Non-pigmented ciliary epithelial cell (primary cell): ENCODE measurements around the gene MARS1.
A peak's percentile ranks its signal among the peaks of the same experiment; 100 is the strongest.

Experiments
- DNase-seq: peaks from one replicate; pipeline ENCODE4 v3.0.0-alpha.2; 2010; ENCODE audit warnings: low read depth

The MARS1 gene

DNA sequence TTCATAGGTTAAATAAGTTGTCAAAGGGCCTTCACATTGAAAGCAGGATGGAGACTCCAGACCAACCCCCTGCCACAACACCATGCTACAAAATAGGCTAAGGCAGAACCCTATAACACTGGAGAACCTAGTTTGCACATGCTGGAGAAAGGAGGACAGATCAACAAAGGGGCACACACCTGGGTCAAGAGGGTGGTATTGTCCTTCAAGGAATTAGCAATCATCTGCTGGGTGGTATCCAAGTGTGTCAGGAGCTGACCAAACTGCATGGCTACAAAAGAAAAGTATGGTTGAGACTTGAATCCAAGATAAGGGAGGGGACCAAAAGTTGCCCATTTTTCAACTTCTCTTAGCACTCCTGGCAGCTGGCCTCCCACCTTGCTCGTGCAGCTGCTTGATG, 44.0 kb downstream of the MARS1 start:
- DNase-seq, result no peak

DNA sequence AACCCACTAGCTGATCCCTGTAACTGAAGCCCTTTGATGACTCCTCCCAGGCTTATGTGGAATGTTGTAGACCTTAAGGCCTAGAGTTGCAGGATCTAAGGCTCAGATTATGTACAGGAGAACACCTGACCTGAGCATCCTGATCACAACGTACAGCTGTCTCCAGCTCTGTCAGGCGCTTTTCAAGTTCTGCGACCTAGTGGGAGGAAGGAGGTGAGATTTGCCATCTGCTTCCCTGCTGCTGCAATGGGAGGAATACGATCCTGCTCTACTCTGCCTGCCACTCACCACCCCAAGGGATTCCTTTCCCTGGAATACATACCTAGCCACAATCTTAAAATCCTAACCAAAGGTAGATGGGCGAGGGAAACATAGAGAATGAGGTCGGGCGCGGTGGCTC, 45.2 kb downstream of the MARS1 start:
- DNase-seq, result no peak

DNA sequence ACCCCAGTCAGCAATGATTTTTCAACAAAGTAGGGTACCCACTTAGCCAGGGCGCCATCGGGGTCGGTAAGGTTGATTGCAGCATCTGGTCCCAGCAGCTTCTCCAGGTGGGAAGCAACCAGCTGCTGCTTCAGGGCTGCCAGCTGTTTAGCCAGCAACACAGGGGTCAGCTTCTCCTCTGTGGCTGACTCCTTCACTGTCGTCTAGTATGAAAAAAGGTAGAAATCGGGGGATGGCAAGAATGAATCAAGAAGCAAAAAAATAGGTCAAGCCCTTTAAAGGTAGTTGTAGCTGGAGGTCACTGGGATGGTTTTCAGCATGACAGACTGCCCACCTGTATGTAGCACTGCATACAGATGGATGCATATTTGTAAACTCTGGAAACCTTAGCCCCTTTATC, 46.4 kb downstream of the MARS1 start:
- DNase-seq, result no peak

DNA sequence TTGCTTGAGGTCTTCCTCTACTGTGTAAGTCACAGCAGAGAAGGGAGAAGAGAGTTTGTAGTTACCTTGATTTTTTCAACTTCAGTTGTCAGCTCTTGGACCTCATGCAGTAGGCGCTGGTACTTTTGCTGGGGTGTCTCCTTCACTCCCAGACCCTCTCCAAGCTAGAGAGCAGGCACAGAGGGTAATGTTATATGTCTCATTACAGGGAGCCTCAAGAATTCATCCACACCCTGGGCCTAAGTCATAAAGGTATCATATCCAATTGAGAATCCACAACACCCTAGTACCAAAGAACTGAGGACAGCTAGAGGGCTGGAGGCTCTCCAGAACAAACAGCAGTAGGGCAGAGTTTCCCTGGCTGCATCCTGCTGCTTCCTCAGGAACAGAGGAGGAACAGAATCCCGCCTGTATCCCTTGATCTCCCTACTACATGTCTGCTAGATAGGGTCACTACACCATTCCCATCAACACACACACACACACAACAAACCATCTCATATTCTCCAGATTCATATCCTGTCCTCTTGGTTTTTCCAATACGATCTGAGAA, 47.2 kb downstream of the MARS1 start:
- no peak for DNase-seq

DNA sequence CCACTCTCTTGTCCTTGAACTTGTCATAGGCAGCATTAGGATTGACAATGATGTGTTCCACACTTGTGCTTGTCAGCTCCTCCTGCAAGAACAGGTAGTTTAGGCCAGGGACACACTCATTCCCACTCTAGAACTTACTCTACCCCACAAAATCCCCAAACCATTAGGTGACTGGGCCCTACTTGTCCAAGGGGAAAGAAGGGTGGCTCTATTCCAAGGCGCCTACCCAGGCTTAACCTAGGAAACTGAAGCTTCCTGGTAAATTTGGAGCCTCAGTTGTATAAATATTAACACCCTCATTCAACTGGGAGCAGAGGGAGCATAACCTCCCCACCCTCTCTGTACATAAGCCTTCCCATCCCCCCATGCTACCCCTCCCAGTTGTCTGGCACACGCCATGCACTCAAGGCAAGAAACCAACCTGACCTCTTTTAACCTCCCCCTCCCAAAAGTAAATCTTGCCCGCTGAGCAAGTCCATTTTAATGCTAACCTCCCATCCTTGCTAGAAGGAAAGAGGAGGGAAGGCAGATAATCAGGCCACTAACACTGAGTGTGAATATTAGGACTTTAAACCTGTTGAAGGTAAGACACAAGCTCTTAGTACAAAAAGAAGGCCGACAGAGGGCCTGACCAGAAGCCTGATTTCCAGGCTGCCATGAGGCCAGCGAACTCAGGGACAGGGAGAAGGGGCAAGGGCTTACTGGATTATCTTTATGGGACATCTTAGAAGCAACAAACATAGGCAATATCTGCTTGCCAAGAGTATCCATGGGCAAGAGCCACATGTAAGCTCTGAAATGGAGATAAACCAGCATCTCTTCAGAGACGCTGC, 48.1 kb downstream of the MARS1 start:
- DNase-seq, result no peak

DNA sequence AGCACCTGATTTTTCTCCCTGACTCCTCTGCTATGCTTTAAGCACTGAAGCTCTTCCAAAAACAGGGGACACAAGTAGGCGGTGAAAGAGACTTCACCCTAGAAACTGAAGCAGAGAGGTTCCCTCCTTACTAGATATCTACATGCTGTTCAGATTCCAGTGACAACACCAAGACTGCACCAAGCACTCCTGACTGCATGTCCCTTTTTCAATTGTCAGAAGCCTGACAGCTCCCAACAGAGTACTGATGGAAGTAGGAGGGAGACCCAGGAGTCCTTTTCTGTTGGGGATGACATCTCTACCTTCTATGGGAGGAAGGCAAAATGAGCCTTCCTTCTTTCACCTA, 48.7 kb downstream of the MARS1 start:
- no peak for DNase-seq

DNA sequence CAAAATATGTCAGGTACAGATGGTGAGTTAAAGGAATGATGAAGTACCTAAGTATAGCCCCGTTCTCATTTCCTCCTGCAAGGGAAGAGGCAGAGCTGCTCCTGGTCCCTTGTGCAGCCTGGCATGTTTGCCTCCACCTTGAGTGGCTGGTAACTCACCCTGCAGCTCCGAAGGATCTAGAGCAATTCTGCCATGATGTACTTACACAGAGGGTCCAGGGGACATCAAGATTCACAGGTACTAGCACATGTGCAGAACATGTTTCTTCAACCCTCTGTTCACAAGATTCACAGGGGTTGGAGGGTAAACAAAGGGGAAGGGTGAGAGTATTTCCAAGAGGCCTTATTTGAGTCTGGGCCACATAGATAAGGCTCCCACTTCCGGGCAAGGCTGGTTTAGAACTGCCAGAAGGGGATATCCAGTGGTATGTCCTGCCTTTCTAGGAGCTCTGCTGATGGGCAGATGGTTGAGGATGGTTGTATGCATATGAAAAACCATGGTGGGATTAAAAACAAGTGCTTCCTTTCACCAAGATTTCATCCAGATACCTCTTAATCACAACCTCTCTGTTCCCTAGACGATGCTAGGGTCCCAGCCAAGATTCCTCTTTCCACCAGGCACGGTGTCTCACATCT, 51.4 kb downstream of the MARS1 start:
- no peak for DNase-seq

DNA sequence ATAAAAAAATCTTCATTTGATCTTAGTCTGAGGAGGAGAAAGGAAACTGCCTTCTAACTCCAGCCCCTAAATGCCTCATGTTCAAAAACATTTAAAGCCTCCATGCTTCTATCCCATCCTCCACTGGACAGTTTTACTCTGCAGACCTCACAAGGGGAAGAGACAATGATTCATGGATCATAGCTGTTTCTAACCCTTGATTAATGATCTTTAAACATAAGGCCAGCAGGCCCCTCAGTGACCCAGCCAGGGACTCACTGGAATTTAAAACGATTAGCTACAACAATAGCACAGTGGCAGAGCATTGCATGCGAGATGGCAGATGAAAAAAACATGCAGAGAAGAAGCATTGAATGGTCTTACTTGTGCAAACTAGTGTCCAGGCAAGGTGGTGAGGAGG, 53.1 kb downstream of the MARS1 start:
- no peak for DNase-seq

DNA sequence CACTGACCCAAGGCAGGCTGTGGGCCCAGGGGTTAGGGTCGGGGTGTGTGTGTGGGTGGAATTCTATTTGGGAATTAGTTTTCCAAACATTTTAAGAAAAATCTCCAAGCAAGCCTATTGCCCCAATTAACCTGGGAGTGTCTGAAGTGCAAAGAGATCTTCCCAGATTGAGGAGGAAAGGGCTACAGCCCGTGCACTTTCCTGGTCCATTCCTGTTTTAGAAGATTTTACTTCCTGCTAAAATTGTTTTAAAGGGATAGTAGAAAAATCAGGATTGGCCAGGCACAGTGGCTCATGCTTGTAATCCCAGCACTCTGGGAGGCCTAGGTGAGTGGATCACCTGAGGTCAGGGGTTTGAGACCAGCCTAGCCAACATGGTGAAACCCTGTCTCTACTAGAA, 53.8 kb downstream of the MARS1 start:
- DNase-seq, result no peak

DNA sequence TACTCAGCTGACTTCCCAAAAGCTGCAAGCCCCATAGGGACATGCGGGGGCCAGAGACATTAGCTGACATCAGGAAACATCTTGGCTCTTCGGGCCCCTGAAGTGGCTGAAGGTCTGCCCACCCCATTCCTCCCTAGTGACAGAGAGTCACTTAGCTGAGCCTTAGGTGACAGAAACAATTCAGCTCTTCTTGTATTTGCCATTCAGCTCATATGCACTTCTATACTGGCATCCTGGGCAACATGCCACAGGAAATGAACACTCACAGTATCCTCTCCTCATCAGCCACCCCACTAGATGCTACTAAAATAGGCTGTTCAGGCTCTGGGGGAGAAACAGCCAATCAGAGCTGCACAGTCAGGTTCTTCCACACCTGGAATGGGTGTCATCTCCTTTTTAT, 55.7 kb downstream of the MARS1 start:
- DNase-seq, result no peak

DNA sequence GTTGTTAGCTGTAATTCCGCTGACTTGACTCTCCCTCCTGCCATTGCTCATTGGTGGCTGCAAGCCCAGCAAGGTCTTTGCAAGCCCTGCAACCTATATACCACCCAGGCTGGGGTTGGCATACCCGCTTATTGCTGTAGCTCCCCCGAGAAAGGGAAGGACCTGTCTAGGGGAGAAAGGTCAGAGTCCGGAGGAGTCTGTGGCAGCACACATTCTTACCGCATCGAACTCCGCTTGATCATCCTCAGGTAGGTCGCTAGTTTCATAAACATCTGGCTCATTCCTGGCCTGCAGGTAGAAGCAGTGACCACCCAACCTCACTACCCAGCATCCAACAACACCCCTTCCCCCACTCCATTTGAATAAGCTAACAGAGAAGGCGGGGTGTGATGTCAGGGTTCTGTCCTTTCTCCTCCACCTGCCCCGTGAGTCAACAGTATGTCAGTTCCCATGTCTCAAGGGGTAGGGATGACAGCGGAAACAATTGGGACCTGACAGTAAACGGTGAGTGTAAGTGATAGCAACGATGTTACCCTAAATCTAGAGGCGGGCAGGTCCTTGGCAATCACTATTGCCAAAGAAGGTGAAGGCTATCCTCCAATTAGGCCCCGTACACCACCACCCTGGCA, 58.1 kb downstream of the MARS1 start:
- no peak for DNase-seq

DNA sequence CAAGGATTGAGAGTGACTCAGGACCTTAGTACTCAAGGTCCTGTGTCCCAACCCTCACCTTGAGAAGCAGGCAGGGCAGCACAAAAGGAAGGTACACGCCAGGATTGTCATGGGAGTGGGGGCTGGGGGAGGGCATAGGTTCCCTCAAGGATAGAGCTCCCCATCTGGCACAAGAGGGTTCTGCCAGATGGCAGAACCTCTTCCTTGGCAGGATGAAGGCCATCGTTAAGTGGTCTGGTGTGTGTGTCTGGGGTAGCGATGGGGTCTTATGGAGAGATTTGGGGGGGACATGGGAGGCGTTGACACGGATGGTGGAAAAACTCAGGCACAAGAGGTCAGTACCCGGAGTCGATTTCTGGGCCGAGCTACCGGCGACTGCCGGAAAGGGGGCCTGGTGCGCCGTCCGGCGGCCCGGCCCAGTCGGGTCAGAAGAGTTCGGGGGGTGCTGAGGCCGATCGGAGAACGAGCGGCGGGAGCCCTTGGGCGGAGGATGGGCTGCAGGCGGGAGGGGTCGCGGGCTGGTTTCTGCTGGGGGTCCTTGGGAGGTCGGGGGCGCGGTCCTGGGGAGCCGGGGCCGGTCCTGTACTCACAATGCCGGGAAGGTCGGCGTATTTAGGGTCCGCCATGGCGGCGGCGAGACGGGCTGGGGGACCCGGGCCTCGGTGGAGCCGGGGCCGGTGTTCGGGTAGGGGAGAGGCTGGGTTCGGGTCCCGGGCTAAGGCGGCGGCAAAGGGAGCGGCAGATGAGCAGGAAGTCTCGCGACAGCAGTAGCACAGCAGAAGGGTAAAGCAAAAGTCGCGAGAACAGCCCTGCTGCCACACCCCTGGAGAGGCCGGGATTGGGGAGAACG, 58.8 kb downstream of the MARS1 start, which contains the start of gene DCTN2:
Gene DCTN2, minus strand, starts transcription at position 755 of the 850 bp plus-strand sequence. Its CDS starts 129 bp downstream, at position 626.
- peak; percentile 89 for DNase-seq

DNA sequence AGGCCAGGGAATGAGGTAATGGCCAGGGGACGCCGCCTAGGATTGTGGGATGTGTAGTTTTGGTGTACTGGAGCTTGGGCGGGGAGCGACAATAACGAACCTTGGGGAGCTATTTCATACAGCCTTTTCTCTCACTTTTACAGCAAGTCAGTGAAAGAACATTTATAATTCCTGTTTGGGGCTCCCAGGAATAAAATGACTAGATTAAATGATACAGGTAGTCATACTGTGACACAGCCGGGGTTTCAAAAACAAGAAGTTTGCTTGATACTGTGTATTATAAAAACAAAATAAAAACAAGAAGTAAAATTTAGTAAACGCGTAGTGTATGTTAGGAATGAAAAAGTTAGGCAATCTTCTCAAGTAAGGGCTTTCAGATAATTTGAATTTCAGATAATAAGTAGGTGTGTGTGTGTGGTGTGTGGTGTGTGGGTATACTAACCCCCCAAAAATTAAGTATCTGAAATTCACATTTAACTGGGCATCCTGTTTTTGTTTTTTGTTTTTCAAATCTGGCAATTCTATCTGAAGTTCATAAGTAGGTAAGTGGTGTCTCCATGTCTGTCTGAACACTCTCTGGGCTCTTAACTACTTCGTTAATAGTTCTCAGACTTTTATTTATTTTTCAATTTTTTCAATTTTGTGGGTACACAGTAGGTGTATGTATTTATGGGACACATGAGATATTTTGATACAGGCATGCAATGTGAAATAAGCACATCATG, 59.6 kb downstream of the MARS1 start:
- no peak for DNase-seq

DNA sequence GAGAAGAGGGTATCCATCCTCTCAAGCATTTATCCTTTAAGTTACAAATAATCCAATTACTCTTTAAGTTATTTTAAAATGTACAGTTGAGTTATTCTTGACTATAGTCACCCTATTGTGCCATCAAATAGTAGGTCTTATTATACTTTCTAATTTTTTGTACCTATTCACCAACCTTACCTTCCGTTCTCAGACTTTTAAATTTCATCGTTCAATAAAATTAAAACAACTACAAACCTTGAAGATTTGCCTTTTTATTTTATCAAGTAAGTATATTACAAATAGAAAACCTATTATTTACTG, 60.1 kb downstream of the MARS1 start:
- DNase-seq, result no peak

DNA sequence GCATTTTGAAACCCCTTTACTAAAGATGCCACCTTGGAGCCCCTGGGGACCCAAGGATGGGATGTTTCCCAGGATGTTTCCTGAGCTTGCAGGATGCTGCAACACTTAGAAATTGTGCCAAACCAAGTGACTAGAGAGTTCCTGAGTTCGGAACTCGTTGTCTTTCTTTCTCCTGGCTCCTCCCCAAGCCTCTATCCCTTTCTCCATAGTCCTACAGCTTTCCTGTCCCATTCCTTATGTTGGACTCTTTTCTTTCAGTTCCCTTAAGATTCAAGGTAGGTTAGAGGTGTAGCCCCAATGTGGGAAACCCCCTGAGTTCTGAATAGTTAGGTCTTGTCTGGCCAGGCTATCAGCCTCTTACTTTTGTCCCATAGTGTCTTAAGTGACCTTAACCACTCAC, 60.6 kb downstream of the MARS1 start:
- no peak for DNase-seq

DNA sequence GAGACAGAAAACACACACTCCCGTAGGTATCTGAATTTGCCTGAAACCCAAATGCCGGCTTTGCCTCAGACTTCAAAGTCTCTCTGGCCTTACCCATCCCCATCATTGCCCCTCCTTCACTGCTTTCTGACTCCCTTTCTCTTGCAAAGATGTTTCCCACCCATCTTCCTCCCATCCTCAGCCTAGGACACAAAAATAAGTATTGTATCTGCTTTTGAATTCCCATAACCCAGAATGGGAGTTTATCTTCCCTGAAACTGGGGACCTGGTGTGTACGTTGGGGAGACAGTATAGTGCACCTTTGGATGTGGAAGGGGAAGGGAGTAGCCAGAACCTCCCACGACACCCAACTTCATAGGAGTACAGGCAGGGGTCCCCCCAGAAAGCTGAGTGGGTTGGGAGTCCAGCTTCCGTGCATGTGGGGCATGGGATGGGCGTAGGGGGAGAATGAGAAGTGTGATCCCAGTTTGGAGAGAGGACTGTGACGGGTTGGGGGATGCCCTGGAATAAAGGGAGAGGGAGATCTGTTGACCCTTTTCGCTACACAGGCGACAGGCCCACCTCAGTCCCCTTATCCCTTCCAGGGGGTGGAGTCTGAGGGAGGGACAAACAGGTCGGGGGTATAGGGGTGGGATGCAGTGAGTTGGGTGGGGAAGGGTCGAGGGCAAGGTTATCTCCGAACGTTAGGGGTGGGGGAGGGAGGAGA, 61.5 kb downstream of the MARS1 start:
- DNase-seq, result no peak

DNA sequence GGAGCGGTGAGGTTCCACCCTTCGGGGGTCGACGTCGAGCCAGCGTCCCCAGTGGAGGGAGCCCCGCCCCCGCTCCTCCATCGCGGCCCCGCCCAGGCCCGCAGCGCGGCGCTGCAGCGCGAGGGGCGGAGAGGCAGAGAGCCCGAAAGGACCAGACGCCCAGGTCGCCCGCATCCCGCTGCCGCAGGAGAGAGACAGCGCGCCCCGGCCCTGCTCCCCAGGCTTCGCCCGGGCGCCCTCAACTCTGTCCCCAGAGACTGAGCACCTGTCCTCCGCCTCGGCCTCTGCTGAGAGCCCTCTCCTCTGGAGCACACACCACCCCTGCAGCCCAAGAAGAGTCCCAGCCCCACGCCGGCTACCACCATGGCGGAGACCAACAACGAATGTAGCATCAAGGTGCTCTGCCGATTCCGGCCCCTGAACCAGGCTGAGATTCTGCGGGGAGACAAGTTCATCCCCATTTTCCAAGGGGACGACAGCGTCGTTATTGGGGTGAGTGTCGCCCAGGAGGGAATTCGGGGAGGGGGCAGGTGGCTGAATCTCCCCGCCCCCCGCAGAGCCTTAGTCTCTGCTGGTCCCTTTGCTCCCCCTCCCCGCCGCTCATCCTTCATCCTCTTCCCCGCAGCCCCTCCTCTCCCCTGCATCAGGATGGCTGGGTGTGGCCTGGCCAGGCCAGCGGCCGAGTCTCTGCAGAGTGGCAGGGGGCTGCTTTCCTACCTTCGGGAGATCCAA, 62.2 kb downstream of the MARS1 start, which contains the start of gene KIF5A:
Gene KIF5A, plus strand, starts transcription at position 136 of the 732 bp plus-strand sequence. Its CDS starts 228 bp downstream, at position 364.
- no peak for DNase-seq

DNA sequence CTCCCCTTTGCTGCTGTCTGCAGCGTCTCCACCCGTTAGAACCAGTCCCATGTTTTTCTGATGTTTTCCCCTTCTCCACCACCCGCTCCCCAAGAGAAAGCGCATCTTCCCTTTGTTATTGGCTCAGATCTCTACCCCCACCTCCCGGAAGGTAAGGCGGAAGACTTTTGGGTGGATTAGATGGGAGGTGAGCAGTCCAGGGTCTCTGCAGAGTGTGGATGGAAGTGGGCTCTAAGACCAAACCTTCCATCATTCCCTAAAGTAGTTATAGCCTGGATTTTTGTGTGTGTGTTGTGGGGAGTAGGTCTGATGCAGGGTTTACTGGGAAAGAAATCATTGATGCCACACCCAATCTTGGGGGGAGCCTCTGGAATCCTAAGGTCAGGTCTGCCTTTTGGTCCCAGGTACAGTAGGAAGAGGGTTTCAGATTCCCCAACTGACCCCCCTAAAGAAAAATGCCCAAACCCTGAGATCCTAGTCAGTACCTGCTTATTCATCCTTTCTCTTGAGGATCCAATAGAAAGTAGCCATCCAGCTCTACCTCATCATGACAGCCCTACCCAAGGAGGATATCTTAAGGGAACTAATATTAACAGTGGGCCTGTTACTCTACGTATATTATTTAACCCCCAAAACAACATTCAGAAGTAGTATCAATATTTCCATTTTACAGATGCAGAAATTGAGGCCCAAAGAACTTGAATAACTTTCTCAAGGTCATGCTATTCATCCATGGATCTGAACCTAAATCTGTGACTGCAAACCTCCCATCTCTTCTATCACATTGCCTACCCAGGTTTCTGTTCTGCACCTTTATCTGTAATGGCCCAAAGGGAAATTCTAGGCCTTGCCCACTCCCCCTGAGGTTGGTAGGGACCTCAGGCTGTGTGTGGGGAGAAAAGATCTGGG, 63.0 kb downstream of the MARS1 start:
- no peak for DNase-seq
